Measurements from ENCODE around the gene GREB1L.

DNA sequence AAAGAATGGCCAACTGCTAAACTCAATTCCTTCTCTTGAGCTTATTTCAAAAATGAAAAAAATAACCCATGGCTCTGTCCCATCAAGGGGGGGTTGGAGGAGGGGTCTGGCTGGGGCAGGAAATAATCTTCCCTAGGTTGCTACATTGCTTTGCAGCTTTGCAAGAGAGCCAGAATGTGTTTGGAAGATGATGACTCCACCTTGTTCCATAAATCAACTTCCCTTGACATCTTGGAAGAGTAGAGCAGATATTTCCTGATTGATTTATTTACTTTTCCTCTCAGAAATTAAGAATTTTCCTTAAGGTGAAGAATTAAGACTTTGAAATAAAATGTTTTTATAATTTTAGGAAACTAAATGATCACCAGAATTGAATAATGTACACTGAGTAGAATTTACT, 317.2 kb downstream of the GREB1L start:
- TF ChIP-seq, protein P1, sequence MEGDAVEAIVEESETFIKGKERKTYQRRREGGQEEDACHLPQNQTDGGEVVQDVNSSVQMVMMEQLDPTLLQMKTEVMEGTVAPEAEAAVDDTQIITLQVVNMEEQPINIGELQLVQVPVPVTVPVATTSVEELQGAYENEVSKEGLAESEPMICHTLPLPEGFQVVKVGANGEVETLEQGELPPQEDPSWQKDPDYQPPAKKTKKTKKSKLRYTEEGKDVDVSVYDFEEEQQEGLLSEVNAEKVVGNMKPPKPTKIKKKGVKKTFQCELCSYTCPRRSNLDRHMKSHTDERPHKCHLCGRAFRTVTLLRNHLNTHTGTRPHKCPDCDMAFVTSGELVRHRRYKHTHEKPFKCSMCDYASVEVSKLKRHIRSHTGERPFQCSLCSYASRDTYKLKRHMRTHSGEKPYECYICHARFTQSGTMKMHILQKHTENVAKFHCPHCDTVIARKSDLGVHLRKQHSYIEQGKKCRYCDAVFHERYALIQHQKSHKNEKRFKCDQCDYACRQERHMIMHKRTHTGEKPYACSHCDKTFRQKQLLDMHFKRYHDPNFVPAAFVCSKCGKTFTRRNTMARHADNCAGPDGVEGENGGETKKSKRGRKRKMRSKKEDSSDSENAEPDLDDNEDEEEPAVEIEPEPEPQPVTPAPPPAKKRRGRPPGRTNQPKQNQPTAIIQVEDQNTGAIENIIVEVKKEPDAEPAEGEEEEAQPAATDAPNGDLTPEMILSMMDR (IDR thresholded peaks at IDR 0.05; ENCODE audit: extremely low read depth in 1 of 2, insufficient read depth in 1 of 2, low read depth in 1 of 2, low read length in 2 of 2): no peak
- TF ChIP-seq JUN (IDR thresholded peaks at IDR 0.05; ENCODE audit: borderline replicate concordance, insufficient read depth, insufficient read length, low read depth): no peak
- TF ChIP-seq POLR2A (IDR thresholded peaks at IDR 0.05; ENCODE audit: low read depth, low read length): no peak
- no peak for TF ChIP-seq EZH2 (IDR thresholded peaks at IDR 0.05; ENCODE audit: borderline replicate concordance, low read depth, low read length, severe bottlenecking)
- TF ChIP-seq, protein P2, sequence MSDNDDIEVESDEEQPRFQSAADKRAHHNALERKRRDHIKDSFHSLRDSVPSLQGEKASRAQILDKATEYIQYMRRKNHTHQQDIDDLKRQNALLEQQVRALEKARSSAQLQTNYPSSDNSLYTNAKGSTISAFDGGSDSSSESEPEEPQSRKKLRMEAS (IDR thresholded peaks at IDR 0.05; ENCODE audit: insufficient read depth, insufficient read length): no peak
- TF ChIP-seq POLR2AphosphoS5 (IDR thresholded peaks at IDR 0.05; ENCODE audit: insufficient read depth, low read depth, low read length): no peak
- no peak for TF ChIP-seq GATA2 (IDR thresholded peaks at IDR 0.05; ENCODE audit: insufficient read depth, insufficient read length, low read depth, low read length)
